Measurements from ENCODE around the gene DHX58.
A peak's percentile ranks its signal among the peaks of the same experiment; 100 is the strongest.

Gene DHX58

GRCh38 chr17:42109086-42109485, 3.4 kb downstream of the DHX58 start:
- no peak for DNase-seq

DNA sequence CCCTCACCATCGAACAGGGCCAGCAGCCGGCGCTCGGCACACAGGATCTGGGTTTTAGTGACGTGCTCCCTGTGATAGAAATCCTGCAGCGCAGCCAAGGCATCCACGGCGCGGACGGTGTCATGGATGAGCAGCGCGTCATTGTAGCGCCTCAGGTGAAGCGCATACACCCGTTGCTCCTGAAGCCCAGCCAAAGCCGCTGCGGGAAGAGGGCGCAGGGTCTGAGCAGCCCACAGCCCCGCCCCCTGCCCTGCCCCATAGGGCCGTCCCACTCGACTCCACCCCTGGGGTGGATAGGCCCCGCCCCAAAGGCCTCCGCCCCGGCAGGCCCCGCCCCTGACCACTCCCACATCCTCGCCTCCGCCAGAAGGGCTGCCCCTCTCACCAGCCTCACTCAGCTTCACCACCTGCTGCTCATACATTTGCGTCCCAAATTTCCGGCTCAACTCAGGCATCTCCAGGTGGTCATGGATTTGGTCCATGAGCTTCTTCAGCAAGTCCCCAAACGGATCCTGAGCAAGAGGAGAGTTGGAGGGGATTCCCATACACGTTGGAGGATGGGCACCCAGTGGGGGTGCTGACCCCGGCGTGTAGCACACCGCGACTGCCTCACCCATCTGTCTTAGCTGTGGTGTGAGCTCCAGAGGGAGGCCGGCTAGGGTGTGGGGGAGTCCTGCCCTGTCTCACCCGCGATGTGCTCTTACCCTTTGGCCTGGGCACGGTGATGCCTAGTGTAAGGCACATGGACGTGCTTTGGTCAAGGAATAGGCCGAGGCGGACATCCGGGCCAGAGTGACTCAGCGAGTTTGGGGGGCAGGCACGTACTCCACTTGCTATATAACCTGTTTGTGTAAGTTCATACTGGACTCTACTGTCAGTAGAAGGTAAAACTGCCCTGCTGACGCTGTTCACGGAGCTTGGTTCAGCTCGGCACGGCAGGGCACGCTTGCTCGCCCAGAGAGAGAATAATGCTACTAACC, 4.6 kb downstream of the DHX58 start:
- peak; percentile 94 for DNase-seq

- DNase-seq: no peak
Measured at GRCh38 chr17:42107124-42107523, 5.4 kb downstream of the DHX58 start.

DNA sequence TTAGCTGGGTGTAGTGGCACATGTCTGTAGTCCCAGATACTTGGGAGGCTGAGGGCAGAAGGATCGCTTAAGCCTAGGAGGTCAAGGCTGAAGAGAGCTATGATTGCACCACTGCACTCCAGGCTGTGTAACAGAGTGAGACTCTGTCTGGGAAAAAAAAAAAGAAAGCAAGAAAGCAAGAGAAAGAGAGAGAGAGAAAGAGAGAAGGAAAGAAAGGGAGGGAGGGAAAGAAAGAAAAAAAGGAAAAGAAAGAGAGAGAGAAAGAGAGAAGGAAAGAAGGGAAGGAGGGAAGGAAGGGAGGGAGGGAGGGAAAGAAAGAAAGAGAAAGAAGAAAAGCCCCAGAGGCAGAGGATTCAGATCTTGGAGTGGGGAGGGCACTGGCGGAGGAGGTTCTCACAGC, 6.5 kb downstream of the DHX58 start:
- DNase-seq: no peak

DNA sequence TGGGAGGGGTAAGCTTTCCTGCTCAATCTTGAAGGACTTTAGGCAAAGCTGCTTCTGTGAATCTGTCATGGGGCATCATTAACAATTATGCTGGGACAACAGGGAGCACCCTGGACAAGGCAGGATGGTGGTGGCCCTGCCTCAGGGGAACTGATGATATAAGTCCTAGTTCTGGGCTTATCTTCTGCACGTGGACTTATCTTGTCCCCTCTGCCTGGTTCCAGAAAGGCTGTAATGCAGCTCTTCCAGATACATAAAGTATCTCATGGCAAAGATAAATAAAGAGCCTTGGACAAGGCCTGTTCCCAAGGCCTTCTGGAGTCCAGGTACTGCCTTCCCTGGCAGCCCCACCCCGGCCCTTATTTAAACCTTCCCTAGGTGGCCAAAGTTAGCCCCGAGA, 8.2 kb downstream of the DHX58 start:
- no peak for DNase-seq

DNA sequence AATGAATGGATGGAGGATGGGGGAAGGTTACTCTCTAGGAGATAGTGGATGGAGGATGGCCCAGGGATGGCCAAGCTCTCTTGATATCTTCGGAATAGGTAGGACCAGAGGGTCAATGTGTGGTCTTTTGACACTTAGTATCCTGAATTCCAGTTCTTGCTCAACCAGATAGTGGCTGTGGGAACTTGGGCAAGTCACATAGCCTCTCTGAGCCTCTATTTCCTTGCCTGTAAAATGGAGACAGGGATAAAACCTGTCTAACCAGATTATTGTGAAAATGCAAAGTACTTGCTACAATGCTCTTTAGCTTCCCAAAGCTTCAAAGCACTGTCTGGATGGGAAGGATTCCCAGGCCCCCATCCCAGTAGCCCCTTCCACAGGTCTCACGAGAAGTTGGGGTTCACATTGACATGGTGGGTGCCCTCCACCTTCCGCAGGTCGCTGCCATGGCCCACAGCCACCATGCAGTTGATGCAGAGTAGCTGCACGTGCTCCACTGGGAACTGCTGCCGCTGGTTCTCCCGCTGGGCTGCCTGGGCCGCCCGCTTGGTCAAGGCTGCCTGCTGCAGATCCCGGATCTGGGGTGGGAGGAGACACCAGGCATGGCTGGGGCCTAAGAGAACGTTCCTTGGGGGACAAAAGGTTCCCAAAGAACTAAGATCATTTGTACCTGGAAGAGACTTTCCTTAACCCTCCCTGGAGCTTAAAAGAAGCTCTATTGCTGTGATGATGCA, 9.1 kb downstream of the DHX58 start:
- no peak for DNase-seq

GRCh38 chr17:42101513-42102292, 10.8 kb downstream of the DHX58 start:
- DNase-seq: peak; percentile 83

- no peak for DNase-seq
Measured at GRCh38 chr17:42098730-42099399, 13.6 kb downstream of the DHX58 start.

DNA sequence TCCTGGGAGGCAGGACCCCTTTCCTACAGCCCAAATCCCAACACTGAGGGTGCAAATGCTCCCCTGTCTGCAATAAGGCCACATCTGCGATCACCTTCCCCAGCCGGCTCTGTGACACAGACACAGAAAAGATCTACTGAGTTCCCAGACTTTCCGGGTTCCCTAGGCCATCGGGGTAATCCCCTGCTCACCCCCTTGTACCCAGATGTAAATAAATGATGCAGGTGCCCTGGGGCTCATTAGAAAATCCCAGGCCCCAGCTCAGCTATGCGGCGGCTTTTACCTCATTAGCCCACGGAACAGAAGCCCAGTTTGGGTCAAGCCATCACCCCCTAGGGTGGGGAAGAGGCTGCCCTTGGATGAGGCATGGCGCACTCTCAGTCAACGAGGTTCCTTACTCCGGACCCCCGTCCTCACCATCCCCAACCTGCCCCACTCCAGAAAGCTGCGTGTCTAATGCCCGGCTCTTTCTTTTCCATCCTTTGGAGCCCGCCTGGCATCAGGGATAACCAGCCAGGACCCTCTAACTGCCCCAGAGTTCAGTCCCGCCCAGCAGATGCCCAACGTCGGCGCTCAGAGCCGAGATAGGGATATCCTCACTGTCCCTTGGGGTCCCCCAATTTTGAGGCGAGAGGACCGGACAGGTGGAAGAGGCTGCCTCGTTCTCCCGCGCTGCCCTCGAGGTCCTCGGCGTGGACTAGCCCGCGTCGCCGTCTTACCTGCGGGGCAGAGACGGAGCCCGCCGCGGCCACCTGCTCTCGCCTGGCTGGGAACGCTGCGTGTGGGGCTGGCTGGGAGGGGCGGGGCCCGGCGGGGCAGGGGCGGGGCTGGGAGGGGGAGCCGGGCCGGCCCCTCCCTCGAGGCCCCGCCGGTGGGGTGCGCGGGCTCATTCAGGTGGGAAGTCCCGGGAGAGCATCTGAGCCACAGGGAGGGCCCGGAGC, 14.6 kb downstream of the DHX58 start, which contains the start of gene ZNF385C:
Gene ZNF385C, minus strand, starts transcription at position 783 of the 941 bp plus-strand sequence. CDS start 35,417 bp downstream, outside the sequence.
- no peak for DNase-seq

- DNase-seq: no peak
Measured at GRCh38 chr17:42096360-42097111, 16.0 kb downstream of the DHX58 start.

DNA sequence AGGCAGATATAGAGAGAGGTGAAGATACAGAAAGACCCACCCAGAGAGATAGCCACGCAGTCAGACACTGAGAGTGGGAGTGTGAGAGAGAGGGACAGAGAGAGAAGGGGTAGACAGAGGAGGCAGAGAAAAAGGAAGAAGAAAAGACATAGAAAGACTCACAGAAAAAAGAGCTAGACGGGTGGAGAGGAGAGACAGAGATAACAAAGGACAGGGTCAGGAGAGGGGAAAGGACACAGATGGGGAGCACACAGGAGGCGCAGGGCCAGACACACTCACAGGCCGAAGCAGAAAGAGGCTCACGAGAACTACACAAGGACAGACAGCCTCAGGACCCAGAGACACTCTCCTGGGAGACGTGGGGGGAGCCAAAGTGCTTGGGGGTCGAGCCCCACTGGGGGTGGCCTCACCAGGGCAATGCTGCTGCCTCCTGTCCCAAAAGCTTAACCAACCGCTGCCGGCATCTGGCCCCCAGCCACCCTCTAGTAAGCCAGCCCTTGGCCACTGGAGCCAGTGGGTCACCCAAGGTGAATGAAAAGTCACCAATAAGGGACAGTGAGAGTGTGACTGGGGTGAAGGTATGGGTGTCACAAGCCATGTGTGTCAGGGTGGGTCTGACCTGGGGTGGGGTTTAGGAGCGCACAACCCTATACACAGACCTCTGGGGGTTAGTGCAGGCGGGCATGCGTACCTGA, 18.0 kb downstream of the DHX58 start:
- DNase-seq: no peak

DNA sequence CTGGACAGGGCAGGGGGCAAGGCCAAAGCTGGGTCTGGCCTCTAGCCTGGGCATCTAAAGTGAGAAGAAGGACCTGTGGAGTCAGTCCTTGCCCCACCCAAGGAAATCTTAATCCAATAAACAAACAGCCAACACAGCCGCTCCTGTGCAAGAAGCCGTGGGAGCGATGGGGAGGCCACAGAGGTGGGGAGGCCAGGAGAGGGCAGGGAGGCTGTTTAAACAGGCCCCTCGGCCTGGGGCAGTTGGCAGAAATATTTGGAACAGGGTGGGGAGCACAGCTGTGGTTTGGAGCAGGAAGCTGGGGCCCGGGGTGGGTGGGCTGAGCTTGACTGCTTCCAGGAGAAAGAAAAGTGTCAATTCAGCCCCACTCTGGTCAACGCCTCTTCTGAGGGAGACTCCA, 19.6 kb downstream of the DHX58 start:
- DNase-seq: no peak

DNA sequence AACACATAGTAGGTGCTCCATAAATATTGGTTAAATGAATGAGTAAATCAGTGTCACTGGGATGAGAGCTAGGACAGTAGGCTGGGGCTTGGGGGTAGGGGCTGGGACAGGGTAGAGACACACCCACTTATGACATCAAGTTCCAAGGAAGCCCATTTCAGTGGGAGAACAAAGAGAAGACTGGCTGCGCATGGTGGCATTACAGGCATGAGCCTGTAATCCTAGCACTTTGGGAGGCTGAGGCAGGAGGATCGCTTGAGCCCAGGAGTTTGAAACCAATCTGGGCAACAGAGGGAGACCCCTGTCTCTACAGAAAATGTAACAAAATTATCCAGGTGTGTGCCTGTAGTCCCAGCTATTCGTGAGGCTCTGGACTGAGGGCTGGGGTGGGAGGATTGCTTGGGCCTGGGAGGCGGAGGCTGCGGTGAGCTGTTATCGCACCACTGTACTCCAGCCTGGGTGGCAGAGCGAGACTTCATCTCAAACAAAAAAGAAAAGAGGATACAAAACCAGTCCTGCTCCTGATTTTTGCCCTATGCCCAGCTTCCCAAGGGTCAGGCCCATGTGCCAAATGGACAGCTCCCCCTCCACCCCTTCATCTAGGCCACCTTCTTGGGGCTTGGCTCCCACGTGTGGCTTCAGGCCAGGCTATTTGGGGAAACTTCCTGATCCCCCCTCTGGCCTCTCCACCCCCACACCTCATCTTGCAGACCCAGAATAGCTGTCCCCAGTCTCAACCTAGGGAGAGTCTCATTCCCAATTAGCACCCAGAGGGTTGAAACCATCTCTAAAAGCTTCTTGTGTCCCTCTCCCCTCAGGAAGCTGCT, 21.3 kb downstream of the DHX58 start:
- no peak for DNase-seq

DNA sequence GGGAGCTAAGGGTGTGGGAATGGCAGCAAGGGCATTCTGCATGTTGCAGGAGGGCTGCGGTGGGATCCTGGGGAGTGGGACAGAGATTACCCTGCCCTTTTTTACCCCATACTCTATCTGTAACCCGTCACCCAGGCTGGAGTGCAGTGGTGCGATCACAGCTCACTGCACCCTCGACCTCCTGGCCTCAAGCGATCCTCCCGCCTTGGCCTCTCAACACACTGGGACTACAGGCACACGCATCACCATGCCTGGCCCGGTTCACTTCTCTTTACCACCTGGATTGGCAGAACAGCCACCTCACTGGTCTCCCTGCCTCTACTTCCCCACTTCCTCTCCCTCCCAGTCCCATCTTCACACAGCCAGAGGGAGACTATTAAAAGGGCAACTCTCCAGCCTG, 23.8 kb downstream of the DHX58 start:
- no peak for DNase-seq

DNA sequence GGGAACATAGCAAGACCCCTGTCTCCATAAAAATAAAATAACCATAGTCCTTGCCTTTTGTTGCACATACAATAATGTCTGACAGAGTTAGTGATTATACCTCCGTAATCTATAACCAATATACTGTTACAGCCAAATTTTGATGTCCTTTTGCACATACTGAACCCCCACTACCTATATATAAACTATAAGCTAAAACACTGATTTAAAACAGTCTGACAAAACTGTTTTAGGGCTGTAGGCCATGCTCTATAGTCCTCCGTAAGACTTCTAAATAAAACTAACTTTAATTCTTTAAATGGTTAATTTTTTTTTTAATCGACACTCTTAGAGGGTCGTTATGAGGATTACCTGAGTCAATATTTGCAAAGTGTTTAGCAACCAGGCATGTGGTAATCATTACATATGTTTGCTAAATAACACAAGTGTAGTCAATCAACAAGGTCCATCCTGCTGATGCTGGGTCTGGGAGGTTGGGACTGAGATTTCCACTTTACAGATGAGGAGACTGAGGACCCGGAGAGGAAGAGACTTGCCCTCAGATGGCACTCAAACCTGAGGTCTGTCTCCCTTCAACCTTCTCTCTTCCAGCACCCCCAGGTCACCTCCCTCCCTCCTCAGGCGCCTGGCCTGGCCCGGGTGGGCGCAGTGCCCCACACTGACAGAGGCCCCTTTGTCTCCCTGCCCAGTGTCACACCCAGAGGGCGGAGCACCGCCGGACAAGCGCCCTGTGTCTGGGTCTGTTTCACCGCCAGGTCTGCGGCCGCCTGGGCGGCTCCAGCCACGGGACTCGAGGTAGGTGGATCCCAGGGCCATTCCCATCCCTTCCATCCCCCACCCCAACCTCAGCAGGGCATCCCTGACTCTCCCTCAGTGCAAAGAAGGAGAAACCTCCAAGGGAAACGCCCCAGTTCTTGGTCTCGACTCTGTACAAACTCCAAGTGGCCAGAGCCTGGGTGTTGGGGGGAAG, 24.5 kb downstream of the DHX58 start:
- DNase-seq: no peak

GRCh38 chr17:42087042-42087701, 25.3 kb downstream of the DHX58 start:
- no peak for DNase-seq

DNA sequence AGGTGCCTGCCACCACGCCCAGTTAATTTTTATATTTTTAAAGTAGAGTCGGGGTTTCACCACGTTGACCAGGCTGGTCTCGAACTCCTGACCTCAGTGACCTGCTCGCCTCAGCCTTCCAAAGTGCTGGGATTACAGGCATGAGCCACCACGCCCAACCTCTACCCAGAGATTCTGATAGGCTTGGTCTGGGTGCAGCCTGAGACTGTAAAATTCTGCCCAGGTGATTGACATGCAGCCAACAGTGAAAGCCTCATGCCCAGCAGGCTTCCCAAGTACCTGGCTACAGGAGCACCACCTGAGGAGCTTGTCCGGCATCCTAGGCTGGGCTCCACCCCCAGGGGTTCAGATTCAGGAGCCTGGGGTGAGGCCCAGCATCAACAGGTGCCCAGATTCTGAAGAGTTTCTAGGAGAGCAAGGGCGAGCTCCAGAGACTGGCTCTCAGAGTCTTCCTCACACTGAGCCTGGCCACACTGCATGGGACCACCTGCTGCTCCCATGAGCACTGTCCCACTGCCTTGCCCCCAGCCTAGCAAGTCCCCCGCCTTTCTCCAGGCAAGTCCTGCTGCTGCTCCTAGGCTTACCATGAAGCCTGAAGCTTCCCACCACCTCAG, 30.9 kb downstream of the DHX58 start:
- DNase-seq: no peak

All from suppressor macrophage treated with lipopolysaccharide for 4 hours (primary cell).